BJ (cell line): ENCODE data around the gene SMAGP. TPM values are rescaled to one million over a fixed set of nuclear protein-coding genes. Genes with fewer than 3 reads are reported as not detected.

ENCODE experiments used
- CTCF ChIA-PET: fragments of 350-600 bp; formaldehyde crosslinking; extraction: SDS; loops from one replicate; lab custom pipeline; 2021; ENCODE audit warnings: antibody characterized with exemption, inconsistent platforms; lab: Yijun Ruan, JAX
- POLR2A ChIA-PET: fragments of 300-600 bp; sonication (Branson Sonifier 250); formaldehyde crosslinking; extraction: SDS; loops from one replicate; lab custom pipeline; 2021; ENCODE audit warnings: antibody characterized with exemption; lab: Charles Lee
- DNase-seq: peaks from one replicate; pipeline ENCODE4 v3.0.0-alpha.2; 2011; ENCODE audit warnings: low read depth
- H3K27me3 ChIP-seq: 2 replicates; pipeline ENCODE4 v1.6.0; 2011; ENCODE audit warnings: low read length; ENCODE audit not compliant: control insufficient read depth, insufficient read depth
- H3K36me3 ChIP-seq: 2 replicates; pipeline ENCODE4 v1.5.1; 2011; ENCODE audit warnings: low read length; ENCODE audit not compliant: control insufficient read depth, insufficient read depth
- H3K4me3 ChIP-seq: 2 replicates; pipeline ENCODE4 v1.5.1; 2011; ENCODE audit warnings: low read depth, mild to moderate bottlenecking, control low read depth, low read length
- polyA plus RNA-seq: library from polyadenylated mRNA; depleted of rRNA; stranded (reverse); fragments of >200 nt; gene quantifications from 2 replicates; pipeline ENCODE4 v1.2.3, GENCODE V29; 2011
- TF ChIP-seq, protein P1 (sequence below): IDR thresholded peaks from 2 replicates; pipeline ENCODE4 v1.5.1; 2011; ENCODE audit warnings: low read depth, mild to moderate bottlenecking, control low read depth, inconsistent platforms, low read length, moderate library complexity; ENCODE audit not compliant: insufficient read depth

The SMAGP gene
- polyA plus RNA-seq, 1 experiment = 54.7 TPM

DNA sequence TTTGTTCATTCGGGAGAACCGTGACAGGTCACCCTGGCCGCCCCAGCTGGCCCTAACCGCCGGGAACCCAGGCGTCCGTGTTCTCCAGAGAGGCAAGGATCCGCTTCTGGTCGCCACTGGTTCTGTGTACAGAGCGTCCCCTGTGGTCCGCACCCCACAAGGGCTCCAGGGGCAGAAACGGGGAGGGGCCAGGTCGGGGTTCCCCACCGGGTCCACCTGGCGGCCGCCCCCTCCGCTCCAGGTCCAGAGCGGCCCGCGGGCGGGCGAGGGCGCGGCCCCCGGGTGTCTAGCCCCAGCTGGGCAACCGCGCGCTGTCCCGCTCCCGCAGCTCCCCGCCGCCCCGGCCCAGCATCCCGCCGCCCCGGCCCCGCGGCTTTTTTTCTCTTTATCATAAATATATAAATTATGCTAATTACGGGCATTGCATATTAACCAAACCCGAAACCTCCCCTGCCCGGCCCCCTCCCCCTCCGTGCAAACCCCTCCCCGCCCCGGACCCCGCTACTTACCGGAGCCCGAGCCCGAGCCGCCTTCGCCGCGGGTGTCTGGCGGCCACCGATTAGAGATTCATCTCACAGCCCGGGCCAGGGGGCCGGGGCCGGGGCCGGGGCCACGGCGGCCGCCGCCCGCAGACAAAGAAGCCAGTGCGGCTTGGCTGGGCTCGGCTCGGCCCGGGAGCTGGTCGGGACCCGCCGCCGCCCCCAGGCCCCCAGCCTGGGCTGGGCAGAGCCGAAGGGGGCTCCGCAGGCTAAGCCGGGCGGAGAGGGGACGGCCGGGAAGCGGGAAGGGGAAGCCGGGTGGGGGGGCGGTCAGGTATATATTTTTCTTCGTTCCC lies 52.9 kb downstream of the SMAGP start:
- Histone ChIP-seq H3K36me3 (peaks cover 2% of the 10 kb centered on the region; the same call in 1 of the 2 replicates), H3K27me3 (no peaks in the 10 kb centered on the region), H3K4me3 (peak overlapping the region; percentile 72)
- ChIA-PET CTCF (interaction anchor here (0.6 to 2.5 kb wide), 15 partner anchors 8 to 1272 kb away, joined by 3 to 28 read pairs (median 4); partner anchors contain the start of gene DAZAP2), POLR2A (interaction anchor here (1.3 kb wide), 1 partner anchor 21 kb away, joined by 22 read pairs; the partner anchor contains the start of gene DAZAP2)
- no peak for DNase-seq
- TF ChIP-seq, protein P1, sequence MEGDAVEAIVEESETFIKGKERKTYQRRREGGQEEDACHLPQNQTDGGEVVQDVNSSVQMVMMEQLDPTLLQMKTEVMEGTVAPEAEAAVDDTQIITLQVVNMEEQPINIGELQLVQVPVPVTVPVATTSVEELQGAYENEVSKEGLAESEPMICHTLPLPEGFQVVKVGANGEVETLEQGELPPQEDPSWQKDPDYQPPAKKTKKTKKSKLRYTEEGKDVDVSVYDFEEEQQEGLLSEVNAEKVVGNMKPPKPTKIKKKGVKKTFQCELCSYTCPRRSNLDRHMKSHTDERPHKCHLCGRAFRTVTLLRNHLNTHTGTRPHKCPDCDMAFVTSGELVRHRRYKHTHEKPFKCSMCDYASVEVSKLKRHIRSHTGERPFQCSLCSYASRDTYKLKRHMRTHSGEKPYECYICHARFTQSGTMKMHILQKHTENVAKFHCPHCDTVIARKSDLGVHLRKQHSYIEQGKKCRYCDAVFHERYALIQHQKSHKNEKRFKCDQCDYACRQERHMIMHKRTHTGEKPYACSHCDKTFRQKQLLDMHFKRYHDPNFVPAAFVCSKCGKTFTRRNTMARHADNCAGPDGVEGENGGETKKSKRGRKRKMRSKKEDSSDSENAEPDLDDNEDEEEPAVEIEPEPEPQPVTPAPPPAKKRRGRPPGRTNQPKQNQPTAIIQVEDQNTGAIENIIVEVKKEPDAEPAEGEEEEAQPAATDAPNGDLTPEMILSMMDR = peak; percentile 42

DNA sequence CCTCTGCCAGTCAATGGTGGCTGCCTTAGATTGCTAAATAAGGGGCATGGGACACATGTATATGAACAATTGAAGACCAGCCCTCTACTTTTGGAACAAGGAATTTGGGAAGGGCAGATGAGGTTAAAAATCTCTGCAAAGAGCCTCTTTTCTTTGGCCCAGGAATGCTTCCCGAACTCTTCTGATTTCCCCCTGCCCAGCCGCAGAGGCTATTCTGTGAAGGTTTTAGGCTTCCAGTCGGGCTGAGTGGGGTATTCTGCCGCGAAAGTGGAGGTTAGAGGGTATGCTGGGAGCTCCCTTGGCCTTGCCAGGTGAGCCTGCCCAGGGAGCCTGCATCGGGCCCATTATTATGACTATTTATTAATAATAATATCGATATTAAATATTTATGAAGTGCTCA lies 53.6 kb downstream of the SMAGP start:
- TF ChIP-seq, protein P1 = no peak
- DNase-seq = no peak
- ChIA-PET POLR2A (no interaction called here), CTCF (interaction anchor here (0.7 to 1.9 kb wide), 6 partner anchors 8 to 124 kb away, joined by 3 to 6 read pairs (median 3); partner anchors contain the start of gene DAZAP2)
- no peaks in the 10 kb centered on the region for H3K27me3 ChIP-seq
- peaks cover 2% of the 10 kb centered on the region; the same call in 1 of the 2 replicates for H3K36me3 ChIP-seq
- H3K4me3 ChIP-seq = peak overlapping the region; percentile 72

DNA sequence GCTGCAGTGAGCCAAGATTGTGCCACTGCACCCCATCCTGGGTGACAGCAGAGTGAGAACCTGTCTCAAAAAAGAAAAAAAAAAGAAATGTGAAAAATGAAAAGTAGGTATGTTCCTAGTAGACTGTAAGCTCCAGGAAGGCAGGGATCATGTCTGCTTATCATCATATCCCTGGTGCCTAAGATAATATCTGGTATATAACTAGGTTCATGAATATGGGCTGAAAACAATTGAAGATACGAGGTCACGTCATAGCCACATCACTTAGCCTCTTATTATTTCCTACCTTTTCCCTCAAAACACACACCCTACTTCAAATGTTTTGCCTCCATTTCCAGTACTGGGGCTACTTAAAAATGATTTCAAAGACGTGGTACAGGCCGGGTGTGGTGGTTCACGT lies 55.3 kb downstream of the SMAGP start:
- ChIA-PET CTCF (no interaction called here), POLR2A (no interaction called here)
- no peak for DNase-seq
- no peaks in the 10 kb centered on the region for H3K27me3 ChIP-seq
- no peak overlapping the region for H3K4me3 ChIP-seq
- H3K36me3 ChIP-seq = peaks cover 2% of the 10 kb centered on the region; the same call in 1 of the 2 replicates
- TF ChIP-seq, protein P1 = no peak

DNA sequence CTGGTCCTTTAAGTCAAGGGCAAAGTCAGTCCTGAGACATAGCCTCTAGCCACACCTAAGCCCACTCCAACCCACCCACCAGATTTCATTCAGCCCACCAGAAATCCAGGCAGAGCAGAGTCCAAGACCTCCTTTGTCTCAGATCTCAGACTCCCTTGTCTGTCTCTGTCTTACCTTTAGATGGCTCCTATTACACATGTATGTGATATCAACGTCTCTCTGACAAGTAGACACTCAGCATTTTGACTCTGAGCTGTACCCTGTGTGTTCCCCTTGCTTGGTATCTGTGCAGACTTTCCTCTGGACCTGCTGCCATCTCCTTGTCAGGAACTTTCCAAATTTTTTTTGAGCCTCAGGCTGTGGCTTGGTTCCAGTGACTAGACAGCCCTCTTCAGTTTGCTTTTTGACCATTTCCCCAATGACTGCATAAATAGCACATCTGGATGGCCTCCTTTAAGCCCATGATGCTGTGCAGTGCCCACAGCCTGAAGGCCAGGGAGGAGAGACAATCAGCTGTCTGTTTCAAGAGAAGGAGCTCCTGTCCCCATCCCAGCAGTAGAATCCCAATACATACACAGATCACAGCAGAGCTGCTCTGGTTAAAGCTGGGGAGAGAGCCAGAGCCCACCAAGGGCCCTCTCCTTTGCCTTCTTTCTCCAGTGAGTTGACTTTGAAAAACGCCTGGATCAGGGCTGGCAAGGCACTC lies 59.4 kb downstream of the SMAGP start:
- POLR2A ChIA-PET = no interaction called here
- Histone ChIP-seq H3K27me3 (no peaks in the 10 kb centered on the region), H3K36me3 (peaks cover 2% of the 10 kb centered on the region; the same call in 1 of the 2 replicates), H3K4me3 (no peak overlapping the region)
- TF ChIP-seq, protein P1 = no peak
- no peak for DNase-seq
- CTCF ChIA-PET = interaction anchor here (1.0 kb wide), 1 partner anchor 11 kb away, joined by 3 read pairs; no protein-coding TSS in a partner anchor

DNA sequence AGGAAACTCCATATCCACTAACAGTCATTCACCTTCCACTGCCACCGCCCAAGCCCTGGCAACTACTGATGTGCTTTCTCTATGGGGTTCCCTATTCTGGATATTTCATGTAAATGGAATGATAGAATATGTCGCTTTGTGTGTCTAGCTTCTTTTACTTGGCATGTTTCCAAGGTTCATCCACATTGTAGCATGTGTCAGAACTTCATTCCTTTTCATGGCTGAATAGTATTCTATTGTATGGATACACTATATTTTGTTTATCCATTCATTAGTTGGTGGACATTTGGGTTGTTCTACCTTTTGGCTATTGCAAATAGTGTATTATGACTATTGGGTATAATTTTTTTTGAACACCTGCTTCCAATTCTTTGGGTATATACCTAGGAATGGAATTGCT lies 61.0 kb downstream of the SMAGP start:
- H3K4me3 ChIP-seq = no peak overlapping the region
- H3K36me3 ChIP-seq = peaks cover 1% of the 10 kb centered on the region; the same call in 1 of the 2 replicates
- H3K27me3 ChIP-seq = no peaks in the 10 kb centered on the region
- TF ChIP-seq, protein P1 = no peak
- ChIA-PET CTCF (interaction anchor here (0.9 to 1.0 kb wide), 2 partner anchors 8 to 9 kb away, joined by 3 to 4 read pairs; partner anchors contain the start of gene POU6F1), POLR2A (no interaction called here)
- DNase-seq = no peak
